WTC11 (cell line): Measurements from ENCODE around the gene HAND1. TPM values are rescaled to one million over a fixed set of nuclear protein-coding genes. Genes with fewer than 3 reads are reported as not detected.

ENCODE experiments used
- ATAC-seq: fragments of 200-7000 bp; cut with Tn5 transposase; 2 replicates; pipeline ENCODE4 v1.10.0; 2021; ENCODE audit warnings: mild to moderate bottlenecking, moderate library complexity
- CTCF ChIA-PET: fragments of 300-600 bp; sonication (Branson Sonifier 250); formaldehyde crosslinking; loops from one replicate; lab custom pipeline; 2021; ENCODE audit warnings: antibody characterized with exemption; lab: Charles Lee
- POLR2A ChIA-PET: fragments of 350-600 bp; sonication (Branson Sonifier 250); formaldehyde crosslinking; loops from one replicate; lab custom pipeline; 2021; ENCODE audit warnings: antibody characterized with exemption; lab: Charles Lee
- DNase-seq: peaks from one replicate; pipeline ENCODE4 v3.0.0; 2021; ENCODE audit warnings: low spot score
- H3K27ac Mint-ChIP-seq: 2 replicates; pipeline ENCODE4 v1.8.0; 2021; ENCODE audit warnings: mixed read lengths
- H3K27me3 Mint-ChIP-seq: 2 replicates; pipeline ENCODE4 v1.8.0; 2021; ENCODE audit warnings: low read depth, mild to moderate bottlenecking, moderate library complexity, mixed read lengths
- H3K36me3 Mint-ChIP-seq: 2 replicates; pipeline ENCODE4 v1.8.0; 2021; ENCODE audit warnings: mixed read lengths
- H3K4me1 Mint-ChIP-seq: 2 replicates; pipeline ENCODE4 v1.8.0; 2022; ENCODE audit warnings: mixed read lengths
- H3K4me3 Mint-ChIP-seq: 2 replicates; pipeline ENCODE4 v1.8.0; 2021; ENCODE audit warnings: mild to moderate bottlenecking, moderate library complexity, mixed read lengths
- H3K9me3 Mint-ChIP-seq: 2 replicates; pipeline ENCODE4 v1.8.0; 2021; ENCODE audit warnings: mixed read lengths
- CDX4 ChIP-seq: fragments of 250-450 bp; sonication (Bioruptor Pico); IDR thresholded peaks from 2 replicates; pipeline ENCODE4 v1.9.0; 2021; ENCODE audit warnings: moderate library complexity, mild to moderate bottlenecking, inconsistent platforms, borderline replicate concordance
- E2F4 ChIP-seq: sonication (generic); formaldehyde crosslinking; IDR thresholded peaks from 2 replicates; pipeline ENCODE4 v1.8.1; 2022; ENCODE audit warnings: low read depth, mild to moderate bottlenecking, moderate library complexity, missing genetic modification reagents, borderline replicate concordance
- ELF4 ChIP-seq: sonication (generic); formaldehyde crosslinking; IDR thresholded peaks from 2 replicates; pipeline ENCODE4 v1.8.1; 2022; ENCODE audit warnings: low read depth, mild to moderate bottlenecking, moderate library complexity, missing genetic modification reagents
- EMX1 ChIP-seq: fragments of 250-450 bp; sonication (Bioruptor Pico); IDR thresholded peaks from 2 replicates; pipeline ENCODE4 v1.8.0; 2021; ENCODE audit warnings: mild to moderate bottlenecking
- FOXK1 ChIP-seq: sonication (generic); formaldehyde crosslinking; IDR thresholded peaks from 2 replicates; pipeline ENCODE4 v1.8.0; 2022; ENCODE audit warnings: mild to moderate bottlenecking, moderate library complexity, missing genetic modification reagents
- HMGA2 ChIP-seq: fragments of 250-450 bp; sonication (Bioruptor Pico); IDR thresholded peaks from 2 replicates; pipeline ENCODE4 v1.4.0; 2021; ENCODE audit warnings: mild to moderate bottlenecking, moderate library complexity
- IRF1 ChIP-seq: sonication (generic); formaldehyde crosslinking; IDR thresholded peaks from 2 replicates; pipeline ENCODE4 v1.8.0; 2023; ENCODE audit warnings: missing genetic modification reagents
- PRDM15 ChIP-seq: sonication (generic); formaldehyde crosslinking; IDR thresholded peaks from 2 replicates; pipeline ENCODE4 v1.8.0; 2022; ENCODE audit warnings: missing genetic modification reagents
- TCF7 ChIP-seq: sonication (generic); formaldehyde crosslinking; IDR thresholded peaks from 2 replicates; pipeline ENCODE4 v1.8.0; 2022; ENCODE audit warnings: mild to moderate bottlenecking, low read depth, missing genetic modification reagents, moderate library complexity
- TEAD1 ChIP-seq: sonication (generic); formaldehyde crosslinking; IDR thresholded peaks from 2 replicates; pipeline ENCODE4 v1.8.0; 2022; ENCODE audit warnings: mild to moderate bottlenecking, missing genetic modification reagents
- TEAD4 ChIP-seq: sonication (generic); formaldehyde crosslinking; IDR thresholded peaks from 2 replicates; pipeline ENCODE4 v1.8.0; 2022; ENCODE audit warnings: mild to moderate bottlenecking, missing genetic modification reagents
- ZMAT4 ChIP-seq: fragments of 250-450 bp; sonication (Bioruptor Pico); IDR thresholded peaks from 2 replicates; pipeline ENCODE4 v1.9.0; 2021; ENCODE audit warnings: mild to moderate bottlenecking
- ZNF219 ChIP-seq: sonication (generic); formaldehyde crosslinking; IDR thresholded peaks from 2 replicates; pipeline ENCODE4 v1.8.0; 2023; ENCODE audit warnings: missing genetic modification reagents, mild to moderate bottlenecking, borderline replicate concordance
- ZNF416 ChIP-seq: fragments of 250-450 bp; sonication (Bioruptor Pico); IDR thresholded peaks from 2 replicates; pipeline ENCODE4 v1.9.0; 2021; ENCODE audit warnings: mild to moderate bottlenecking, inconsistent platforms
- ZNF512 ChIP-seq: sonication (generic); formaldehyde crosslinking; IDR thresholded peaks from 2 replicates; pipeline ENCODE4 v1.8.1; 2022; ENCODE audit warnings: missing genetic modification reagents, borderline replicate concordance
- ZNF671 ChIP-seq: fragments of 250-450 bp; sonication (Bioruptor Pico); IDR thresholded peaks from 2 replicates; pipeline ENCODE4 v1.8.0; 2021; ENCODE audit warnings: mild to moderate bottlenecking
- ZSCAN18 ChIP-seq: fragments of 250-450 bp; sonication (Bioruptor Pico); IDR thresholded peaks from 2 replicates; pipeline ENCODE4 v2.1.2; 2022; ENCODE audit warnings: mild to moderate bottlenecking, moderate library complexity
- total RNA-seq: library from RNA; stranded (reverse); gene quantifications from 3 replicates; pipeline ENCODE4 v1.2.3, GENCODE V29; 2021

The HAND1 gene
- total RNA-seq, 1 experiment from 2014 or later = not detected

- TF ChIP-seq ZMAT4 (CRISPR knock-in tag) (no peak), HMGA2 (CRISPR knock-in tag) (no peak), PRDM15 (no peak), FOXK1 (CRISPR knock-in tag) (no peak), IRF1 (CRISPR knock-in tag) (no peak), EMX1 (CRISPR knock-in tag) (no peak), ZNF512 (CRISPR knock-in tag) (no peak)
These were observed 13.9 kb upstream of the HAND1 start (continued) for GRCh38 chr5:154491941-154492340.

- H3K27me3 Mint-ChIP-seq = peaks cover 91% of the 10 kb centered on the region
- ChIA-PET CTCF (interaction anchor here (1.4 kb wide), 1 partner anchor 122 kb away, joined by 6 read pairs; no protein-coding TSS in a partner anchor), POLR2A (no interaction called here)
- H3K4me1 Mint-ChIP-seq = peaks cover 44% of the 10 kb centered on the region
- ATAC-seq (no peak), DNase-seq (no peak)
- no peak for TF ChIP-seq CDX4 (CRISPR knock-in tag)
- TF ChIP-seq E2F4 (CRISPR knock-in tag) = no peak
- TF ChIP-seq ELF4 = no peak
- TF ChIP-seq ZNF219 (CRISPR knock-in tag) = no peak
- TF ChIP-seq TEAD4 (CRISPR knock-in tag) = no peak
- TF ChIP-seq ZSCAN18 (CRISPR knock-in tag) = no peak
- no peak for TF ChIP-seq ZNF416 (CRISPR knock-in tag)
- TF ChIP-seq TEAD1 (CRISPR knock-in tag) = no peak
- TF ChIP-seq TCF7 (CRISPR knock-in tag) = no peak
- no peak for TF ChIP-seq ZNF671 (CRISPR knock-in tag)
- no peaks in the 10 kb centered on the region for H3K36me3 Mint-ChIP-seq
- no peak overlapping the region for H3K27ac Mint-ChIP-seq
- H3K4me3 Mint-ChIP-seq = no peak overlapping the region
- H3K9me3 Mint-ChIP-seq = no peaks in the 10 kb centered on the region
These were observed 9.5 kb upstream of the HAND1 start for GRCh38 chr5:154487541-154487940.
